HUES6 (cell line): ENCODE data around the gene CACNA2D3.

Source experiments
- H3K27ac ChIP-seq: 2 replicates; pipeline ENCODE4 v1.7.0; 2013; ENCODE audit warnings: low read depth, mild to moderate bottlenecking, low read length, inconsistent platforms
- H3K27me3 ChIP-seq: 2 replicates; pipeline ENCODE4 v1.6.1; 2013; ENCODE audit warnings: low read length; ENCODE audit not compliant: control insufficient read depth, insufficient read depth
- H3K36me3 ChIP-seq: 2 replicates; pipeline ENCODE4 v1.6.1; 2013; ENCODE audit warnings: low read length; ENCODE audit not compliant: control insufficient read depth, insufficient read depth
- H3K4me1 ChIP-seq: 2 replicates; pipeline ENCODE4 v1.6.1; 2013; ENCODE audit warnings: low read length; ENCODE audit not compliant: control insufficient read depth, insufficient read depth
- H3K4me3 ChIP-seq: 2 replicates; pipeline ENCODE4 v1.5.1; 2013; ENCODE audit warnings: low read depth, low read length
- H3K9ac ChIP-seq: one replicate; pipeline ENCODE4 v1.6.1; 2013; ENCODE audit warnings: mild to moderate bottlenecking, low read length
- H3K9me3 ChIP-seq: 2 replicates; pipeline ENCODE4 v1.6.1; 2013; ENCODE audit warnings: low read depth, low read length; ENCODE audit not compliant: control insufficient read depth, insufficient read depth

Gene CACNA2D3

GRCh38 chr3:54772746-54773145 is 650.4 kb downstream of the CACNA2D3 start:
- no peak overlapping the region for H3K27ac ChIP-seq
- no peak overlapping the region for H3K9ac ChIP-seq
- H3K4me3 ChIP-seq: no peak overlapping the region
- H3K9me3 ChIP-seq: no peaks in the 10 kb centered on the region
- H3K36me3 ChIP-seq: no peaks in the 10 kb centered on the region
- no peaks in the 10 kb centered on the region for H3K27me3 ChIP-seq
- H3K4me1 ChIP-seq: peaks cover 10% of the 10 kb centered on the region; the same call in 1 of the 2 replicates

DNA sequence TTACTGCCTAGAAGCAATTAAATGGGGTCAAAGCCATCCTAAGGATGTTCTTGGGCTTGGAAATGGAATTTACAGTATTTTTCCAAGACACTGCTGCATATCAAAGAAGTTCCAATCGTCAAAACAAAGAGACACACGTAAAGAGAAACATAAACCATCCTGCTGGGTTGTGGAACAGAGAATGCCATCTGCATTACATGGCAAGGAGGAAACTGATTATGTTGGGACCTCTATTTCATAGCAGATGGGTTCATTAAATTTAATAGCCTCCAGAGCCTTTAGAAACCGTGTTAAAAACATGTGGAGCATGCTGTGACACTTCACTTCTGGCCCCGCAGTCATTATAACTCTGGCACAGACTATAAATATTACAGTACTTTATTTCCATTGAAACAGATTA is 650.9 kb downstream of the CACNA2D3 start:
- Histone ChIP-seq H3K36me3 (no peaks in the 10 kb centered on the region), H3K9me3 (no peaks in the 10 kb centered on the region), H3K27me3 (no peaks in the 10 kb centered on the region), H3K4me3 (no peak overlapping the region), H3K9ac (no peak overlapping the region), H3K4me1 (peaks cover 10% of the 10 kb centered on the region; the same call in 1 of the 2 replicates), H3K27ac (no peak overlapping the region)

DNA sequence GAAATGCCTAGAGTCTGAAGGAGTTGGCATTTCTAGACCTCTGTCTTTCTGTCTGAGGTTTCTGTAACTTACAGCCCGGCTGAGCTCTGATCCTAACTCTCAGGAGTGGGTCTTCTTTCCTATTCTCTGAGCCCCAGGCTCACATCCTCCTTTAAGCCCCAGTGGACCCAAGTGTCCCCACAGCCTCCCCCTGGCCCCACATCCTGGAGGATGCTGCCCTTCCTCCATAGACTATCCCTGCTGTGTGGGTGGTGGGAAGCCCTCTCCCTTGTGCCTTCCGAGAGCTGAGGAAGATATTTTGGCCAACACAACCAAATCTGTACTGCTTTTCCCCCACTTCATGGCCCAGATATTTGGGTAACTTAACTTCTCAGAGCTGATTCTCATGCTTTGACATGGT is 654.2 kb downstream of the CACNA2D3 start:
- H3K36me3 ChIP-seq: no peaks in the 10 kb centered on the region
- H3K9ac ChIP-seq: no peak overlapping the region
- H3K4me1 ChIP-seq: peaks cover 10% of the 10 kb centered on the region; the same call in 1 of the 2 replicates
- H3K27me3 ChIP-seq: no peaks in the 10 kb centered on the region
- H3K4me3 ChIP-seq: no peak overlapping the region
- H3K9me3 ChIP-seq: no peaks in the 10 kb centered on the region
- H3K27ac ChIP-seq: no peak overlapping the region

- Histone ChIP-seq H3K4me3 (no peak overlapping the region), H3K27me3 (no peaks in the 10 kb centered on the region), H3K4me1 (peaks cover 10% of the 10 kb centered on the region; the same call in 1 of the 2 replicates), H3K9me3 (no peaks in the 10 kb centered on the region), H3K36me3 (no peaks in the 10 kb centered on the region), H3K27ac (no peak overlapping the region), H3K9ac (no peak overlapping the region)
Observed at GRCh38 chr3:54777141-54777540, 654.8 kb downstream of the CACNA2D3 start.

GRCh38 chr3:54780336-54780735 is 658.0 kb downstream of the CACNA2D3 start:
- H3K27ac ChIP-seq: no peak overlapping the region
- H3K27me3 ChIP-seq: no peaks in the 10 kb centered on the region
- H3K9ac ChIP-seq: no peak overlapping the region
- no peak overlapping the region for H3K4me3 ChIP-seq
- H3K36me3 ChIP-seq: no peaks in the 10 kb centered on the region
- peaks cover 2% of the 10 kb centered on the region; the same call in 1 of the 2 replicates for H3K4me1 ChIP-seq
- no peaks in the 10 kb centered on the region for H3K9me3 ChIP-seq

DNA sequence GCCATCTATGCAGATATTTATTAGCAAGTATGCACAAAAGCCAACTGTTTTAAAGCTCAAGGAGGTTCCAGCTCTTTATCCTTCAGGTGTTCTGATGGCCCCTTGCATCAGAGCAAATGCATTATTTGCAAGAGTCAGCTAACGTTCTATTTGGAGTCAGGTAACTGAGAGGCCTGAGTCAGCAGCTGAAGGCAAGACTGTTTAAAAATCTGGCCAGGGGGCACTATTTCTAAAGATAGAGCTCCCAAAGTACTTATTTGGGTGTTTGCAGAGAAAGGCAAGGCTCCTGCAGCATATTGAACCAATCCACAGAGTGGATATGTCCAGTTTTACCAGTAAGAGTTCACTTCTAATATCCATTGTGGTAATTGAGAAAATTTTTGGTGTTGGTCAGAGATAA is 659.4 kb downstream of the CACNA2D3 start:
- no peak overlapping the region for H3K4me3 ChIP-seq
- H3K9me3 ChIP-seq: no peaks in the 10 kb centered on the region
- no peaks in the 10 kb centered on the region for H3K36me3 ChIP-seq
- no peaks in the 10 kb centered on the region for H3K27me3 ChIP-seq
- H3K9ac ChIP-seq: no peak overlapping the region
- H3K4me1 ChIP-seq: peaks cover 2% of the 10 kb centered on the region; the same call in 1 of the 2 replicates
- no peak overlapping the region for H3K27ac ChIP-seq

- no peak overlapping the region for H3K9ac ChIP-seq
- H3K4me1 ChIP-seq: peaks cover 2% of the 10 kb centered on the region; the same call in 1 of the 2 replicates
- H3K27me3 ChIP-seq: no peaks in the 10 kb centered on the region
- peaks cover 2% of the 10 kb centered on the region; the same call in 1 of the 2 replicates for H3K9me3 ChIP-seq
- H3K36me3 ChIP-seq: no peaks in the 10 kb centered on the region
- no peak overlapping the region for H3K27ac ChIP-seq
- no peak overlapping the region for H3K4me3 ChIP-seq
Observed at GRCh38 chr3:54783611-54784010, 661.3 kb downstream of the CACNA2D3 start.

- no peaks in the 10 kb centered on the region for H3K27me3 ChIP-seq
- H3K36me3 ChIP-seq: no peaks in the 10 kb centered on the region
- no peak overlapping the region for H3K4me3 ChIP-seq
- H3K27ac ChIP-seq: no peak overlapping the region
- no peak overlapping the region for H3K9ac ChIP-seq
- peaks cover 2% of the 10 kb centered on the region; the same call in 1 of the 2 replicates for H3K9me3 ChIP-seq
- H3K4me1 ChIP-seq: peaks cover 2% of the 10 kb centered on the region; the same call in 1 of the 2 replicates
Observed at GRCh38 chr3:54784021-54784420, 661.7 kb downstream of the CACNA2D3 start.

GRCh38 chr3:54785976-54786375 is 663.6 kb downstream of the CACNA2D3 start:
- peaks cover 2% of the 10 kb centered on the region; the same call in 1 of the 2 replicates for H3K9me3 ChIP-seq
- H3K27me3 ChIP-seq: no peaks in the 10 kb centered on the region
- H3K36me3 ChIP-seq: no peaks in the 10 kb centered on the region
- peaks cover 2% of the 10 kb centered on the region; the same call in 1 of the 2 replicates for H3K4me1 ChIP-seq
- no peak overlapping the region for H3K4me3 ChIP-seq
- H3K9ac ChIP-seq: no peak overlapping the region
- H3K27ac ChIP-seq: no peak overlapping the region

GRCh38 chr3:54790051-54790450 is 667.7 kb downstream of the CACNA2D3 start:
- no peak overlapping the region for H3K4me3 ChIP-seq
- H3K27ac ChIP-seq: no peak overlapping the region
- H3K9ac ChIP-seq: no peak overlapping the region
- H3K4me1 ChIP-seq: peaks cover 7% of the 10 kb centered on the region; the same call in 1 of the 2 replicates
- peaks cover 2% of the 10 kb centered on the region; the same call in 1 of the 2 replicates for H3K9me3 ChIP-seq
- H3K36me3 ChIP-seq: no peaks in the 10 kb centered on the region
- H3K27me3 ChIP-seq: no peaks in the 10 kb centered on the region

DNA sequence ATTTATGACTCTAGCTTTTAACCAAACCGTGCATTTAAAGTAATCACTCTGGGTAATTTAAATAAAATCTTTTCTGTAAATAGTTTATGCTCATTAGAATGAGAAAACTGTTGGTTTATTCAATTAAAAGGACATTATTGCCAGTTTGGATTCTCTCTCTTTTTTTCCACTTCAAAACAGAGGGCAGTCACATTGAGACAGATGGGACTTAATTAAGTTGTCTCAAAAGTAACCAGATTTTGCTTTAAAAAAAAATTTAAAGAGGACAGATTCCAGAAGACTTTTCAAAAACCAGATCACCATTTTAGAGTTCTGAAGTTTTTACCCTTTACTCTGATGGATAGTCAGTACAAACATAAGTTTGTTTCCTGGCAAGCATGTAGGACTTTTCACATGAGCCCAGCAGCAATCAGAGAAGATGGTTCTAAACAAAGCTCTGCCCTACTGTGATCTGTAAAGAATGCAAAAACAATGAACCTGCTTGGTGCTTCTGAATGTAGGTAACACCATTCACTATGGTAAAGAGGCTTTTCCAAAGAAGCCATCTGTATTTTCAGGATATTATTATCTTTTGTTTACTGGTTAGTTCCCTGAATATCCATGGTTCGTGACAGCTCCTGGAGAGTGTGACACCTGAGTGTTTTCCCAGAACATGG is 669.3 kb downstream of the CACNA2D3 start:
- Histone ChIP-seq H3K4me1 (peaks cover 7% of the 10 kb centered on the region; the same call in 1 of the 2 replicates), H3K9me3 (peaks cover 2% of the 10 kb centered on the region; the same call in 1 of the 2 replicates), H3K27me3 (no peaks in the 10 kb centered on the region), H3K4me3 (no peak overlapping the region), H3K9ac (no peak overlapping the region), H3K36me3 (no peaks in the 10 kb centered on the region), H3K27ac (no peak overlapping the region)
